ENCODE results near the gene TRIM46.
"Not testable (repeated sequence)": the region's sequence is repeated elsewhere in the genome, so short reads cannot be mapped to it uniquely, and the experiment has no call there.

Gene TRIM46

DNA sequence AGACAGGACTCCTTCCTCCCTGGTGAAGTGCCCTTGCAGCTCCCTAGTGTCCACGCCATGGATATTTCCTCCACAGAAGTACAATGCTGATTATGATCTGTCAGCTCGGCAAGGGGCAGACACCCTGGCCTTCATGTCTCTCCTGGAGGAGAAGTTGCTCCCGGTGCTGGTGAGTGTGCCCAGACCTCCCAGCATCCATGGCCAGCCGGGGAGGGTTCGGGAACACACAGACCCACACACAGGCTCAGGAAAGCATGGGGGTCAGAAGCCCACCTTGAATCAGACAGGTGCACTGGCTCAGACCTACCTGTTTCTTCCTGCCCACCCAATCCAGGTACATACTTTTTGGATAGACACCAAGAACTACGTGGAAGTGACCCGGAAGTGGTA lies 38.4 kb downstream of the TRIM46 start:
- H3K9me3 ChIP-seq (ENCODE audit: control insufficient read depth in 1 of 2, low read length in 2 of 2); H3K27ac ChIP-seq (ENCODE audit: low read length); H3K27me3 ChIP-seq (ENCODE audit: low read depth, low read length); H3K4me3 ChIP-seq (ENCODE audit: low read depth in 1 of 2, low read length in 2 of 2): not testable (repeated sequence)
- Histone ChIP-seq H3K36me3 (ENCODE audit: control insufficient read depth in 1 of 2, insufficient read depth in 2 of 2, low read length in 2 of 2) (peaks cover 0 to 23% of the 10 kb centered on the region in 2 donors), H3K4me1 (ENCODE audit: control insufficient read depth in 1 of 2, insufficient read depth in 2 of 2, low read length in 2 of 2) (peaks cover 8 to 23% of the 10 kb centered on the region in 2 donors)

- H3K27ac ChIP-seq (ENCODE audit: low read length); H3K9me3 ChIP-seq (ENCODE audit: control insufficient read depth in 1 of 2, low read length in 2 of 2); H3K27me3 ChIP-seq (ENCODE audit: low read depth, low read length); H3K4me3 ChIP-seq (ENCODE audit: low read depth in 1 of 2, low read length in 2 of 2); H3K4me1 ChIP-seq (ENCODE audit: control insufficient read depth in 1 of 2, insufficient read depth in 2 of 2, low read length in 2 of 2): not testable (repeated sequence)
- peaks cover 0 to 11% of the 10 kb centered on the region in 2 donors for H3K36me3 ChIP-seq (ENCODE audit: control insufficient read depth in 1 of 2, insufficient read depth in 2 of 2, low read length in 2 of 2)
Observed at GRCh38 chr1:155214702-155215101, 41.1 kb downstream of the TRIM46 start.

DNA sequence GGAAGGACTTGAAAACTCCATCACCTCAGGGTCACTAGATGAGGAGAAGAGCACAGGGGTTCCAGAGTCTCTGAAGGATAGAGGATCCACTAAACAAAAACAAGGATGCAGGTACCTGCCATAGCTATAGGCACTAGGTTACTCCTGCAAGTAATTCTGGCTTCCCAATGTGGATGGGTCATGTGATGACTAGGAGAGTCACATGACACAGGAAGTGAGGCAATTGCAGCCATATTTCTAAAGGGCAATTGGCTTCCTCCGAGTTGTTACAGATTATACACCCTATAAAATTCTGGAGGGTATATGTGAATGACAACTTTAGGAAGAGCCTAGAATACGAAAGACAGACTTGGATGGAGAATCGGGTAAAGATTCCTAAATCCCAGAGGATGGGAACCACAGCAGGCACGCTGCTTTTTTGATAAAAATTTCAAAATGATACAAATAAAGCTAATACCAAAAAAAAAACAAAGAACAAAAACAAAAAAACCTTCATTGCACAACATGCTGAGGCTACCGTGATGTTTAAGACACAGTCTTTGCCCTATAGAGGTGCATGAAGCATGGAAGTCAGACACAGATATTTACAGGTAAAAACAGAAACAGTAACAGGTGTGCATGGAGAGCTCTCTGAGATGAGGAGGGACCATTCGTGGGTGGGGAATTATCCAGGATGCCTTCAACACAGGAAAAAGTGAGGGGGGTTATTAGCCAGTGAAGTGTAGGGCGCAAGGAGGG lies 45.4 kb downstream of the TRIM46 start:
- Histone ChIP-seq H3K9me3 (ENCODE audit: control insufficient read depth in 1 of 2, low read length in 2 of 2) (no peaks in the 10 kb centered on the region), H3K4me3 (ENCODE audit: low read depth in 1 of 2, low read length in 2 of 2) (peak overlapping the region; percentile 26 to 35), H3K27ac (ENCODE audit: low read length) (no peak overlapping the region), H3K36me3 (ENCODE audit: control insufficient read depth in 1 of 2, insufficient read depth in 2 of 2, low read length in 2 of 2) (peaks cover 0 to 6% of the 10 kb centered on the region in 2 donors), H3K27me3 (ENCODE audit: low read depth, low read length) (no peaks in the 10 kb centered on the region), H3K4me1 (ENCODE audit: control insufficient read depth in 1 of 2, insufficient read depth in 2 of 2, low read length in 2 of 2) (peaks cover 0 to 4% of the 10 kb centered on the region in 2 donors)

- Histone ChIP-seq H3K27me3 (ENCODE audit: low read depth, low read length) (no peaks in the 10 kb centered on the region), H3K27ac (ENCODE audit: low read length) (no peak overlapping the region), H3K4me3 (ENCODE audit: low read depth in 1 of 2, low read length in 2 of 2) (peak overlapping the region; percentile 26 to 35), H3K4me1 (ENCODE audit: control insufficient read depth in 1 of 2, insufficient read depth in 2 of 2, low read length in 2 of 2) (peaks cover 0 to 4% of the 10 kb centered on the region in 2 donors), H3K36me3 (ENCODE audit: control insufficient read depth in 1 of 2, insufficient read depth in 2 of 2, low read length in 2 of 2) (peaks cover 0 to 6% of the 10 kb centered on the region in 2 donors), H3K9me3 (ENCODE audit: control insufficient read depth in 1 of 2, low read length in 2 of 2) (no peaks in the 10 kb centered on the region)
Observed at GRCh38 chr1:155219592-155220031, 46.0 kb downstream of the TRIM46 start.

DNA sequence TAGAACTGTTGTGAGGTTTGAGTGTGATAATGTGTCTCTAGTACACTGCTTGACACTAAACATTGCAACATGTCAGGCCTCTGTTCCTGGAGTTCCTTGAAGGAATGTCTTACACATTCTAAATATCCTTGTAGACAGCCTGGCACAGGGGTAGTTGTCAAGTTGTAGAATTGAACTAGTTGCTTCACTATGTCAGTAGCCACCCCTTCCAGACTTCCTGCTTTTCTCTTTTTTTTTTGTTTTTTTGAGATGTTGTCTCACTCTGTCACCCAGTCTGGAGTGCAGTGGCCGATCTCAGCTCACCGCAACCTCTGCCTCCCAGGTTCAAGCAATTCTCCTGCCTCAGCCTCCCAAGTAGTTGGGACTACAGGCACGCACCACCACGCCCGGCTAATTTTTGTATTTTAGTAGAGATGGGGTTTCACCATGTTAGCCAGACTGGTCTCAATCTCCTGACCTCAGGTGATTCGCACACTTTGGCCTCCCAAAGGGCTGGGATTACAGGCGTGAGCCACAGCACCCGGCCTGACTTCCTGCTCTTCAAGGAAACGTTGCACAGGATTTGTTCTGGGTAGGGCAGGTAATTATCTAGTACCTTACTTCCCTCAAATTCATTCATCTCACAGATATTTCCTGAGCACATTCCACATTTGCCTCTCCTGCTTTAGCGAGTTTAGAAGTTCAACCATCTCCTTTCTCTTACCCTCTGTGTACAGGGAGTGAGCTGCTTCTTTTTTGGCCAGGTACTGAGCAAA lies 46.7 kb downstream of the TRIM46 start:
- H3K4me1 ChIP-seq (ENCODE audit: control insufficient read depth in 1 of 2, insufficient read depth in 2 of 2, low read length in 2 of 2); H3K9me3 ChIP-seq (ENCODE audit: control insufficient read depth in 1 of 2, low read length in 2 of 2); H3K27ac ChIP-seq (ENCODE audit: low read length); H3K27me3 ChIP-seq (ENCODE audit: low read depth, low read length); H3K36me3 ChIP-seq (ENCODE audit: control insufficient read depth in 1 of 2, insufficient read depth in 2 of 2, low read length in 2 of 2); H3K4me3 ChIP-seq (ENCODE audit: low read depth in 1 of 2, low read length in 2 of 2): not testable (repeated sequence)

GRCh38 chr1:155223047-155223446 lies 49.4 kb downstream of the TRIM46 start:
- Histone ChIP-seq H3K27ac (ENCODE audit: low read length) (no peak overlapping the region), H3K36me3 (ENCODE audit: control insufficient read depth in 1 of 2, insufficient read depth in 2 of 2, low read length in 2 of 2) (no peaks in the 10 kb centered on the region), H3K4me3 (ENCODE audit: low read depth in 1 of 2, low read length in 2 of 2) (no peak overlapping the region), H3K4me1 (ENCODE audit: control insufficient read depth in 1 of 2, insufficient read depth in 2 of 2, low read length in 2 of 2) (peaks cover 7 to 19% of the 10 kb centered on the region in 2 donors), H3K27me3 (ENCODE audit: low read depth, low read length) (no peaks in the 10 kb centered on the region), H3K9me3 (ENCODE audit: control insufficient read depth in 1 of 2, low read length in 2 of 2) (no peaks in the 10 kb centered on the region)

DNA sequence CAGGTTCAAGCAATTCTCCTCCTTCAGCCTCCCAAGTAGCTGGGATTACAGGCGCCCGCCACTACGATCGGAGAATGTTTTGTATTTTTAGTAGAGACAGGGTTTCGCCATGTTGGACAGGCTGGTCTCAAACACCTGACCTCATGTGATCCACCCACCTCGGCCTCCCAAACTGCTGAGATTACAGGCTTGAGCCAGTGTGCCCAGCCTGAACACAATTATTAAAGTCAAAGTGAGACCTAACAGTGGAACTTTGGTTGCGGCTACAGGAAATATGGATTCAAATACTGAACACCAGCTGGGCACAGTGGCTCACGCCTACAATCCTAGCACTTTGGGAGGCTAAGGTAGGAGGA lies 51.7 kb downstream of the TRIM46 start:
- H3K9me3 ChIP-seq (ENCODE audit: control insufficient read depth in 1 of 2, low read length in 2 of 2); H3K4me3 ChIP-seq (ENCODE audit: low read depth in 1 of 2, low read length in 2 of 2); H3K36me3 ChIP-seq (ENCODE audit: control insufficient read depth in 1 of 2, insufficient read depth in 2 of 2, low read length in 2 of 2); H3K27me3 ChIP-seq (ENCODE audit: low read depth, low read length); H3K27ac ChIP-seq (ENCODE audit: low read length): not testable (repeated sequence)
- H3K4me1 ChIP-seq (ENCODE audit: control insufficient read depth in 1 of 2, insufficient read depth in 2 of 2, low read length in 2 of 2) = peaks cover 7 to 19% of the 10 kb centered on the region in 2 donors

- no peaks in the 10 kb centered on the region for H3K36me3 ChIP-seq (ENCODE audit: control insufficient read depth in 1 of 2, insufficient read depth in 2 of 2, low read length in 2 of 2)
- H3K4me3 ChIP-seq (ENCODE audit: low read depth in 1 of 2, low read length in 2 of 2) = peak overlapping the region; percentile 71 to 73
- peak overlapping the region; percentile 84 for H3K27ac ChIP-seq (ENCODE audit: low read length)
- H3K9me3 ChIP-seq (ENCODE audit: control insufficient read depth in 1 of 2, low read length in 2 of 2) = no peaks in the 10 kb centered on the region
- H3K27me3 ChIP-seq (ENCODE audit: low read depth, low read length) = no peaks in the 10 kb centered on the region
- H3K4me1 ChIP-seq (ENCODE audit: control insufficient read depth in 1 of 2, insufficient read depth in 2 of 2, low read length in 2 of 2) = peaks cover 7 to 19% of the 10 kb centered on the region in 2 donors
Observed at GRCh38 chr1:155226188-155226909, 52.7 kb downstream of the TRIM46 start.

- H3K9me3 ChIP-seq (ENCODE audit: control insufficient read depth in 1 of 2, low read length in 2 of 2) = no peaks in the 10 kb centered on the region
- H3K27ac ChIP-seq (ENCODE audit: low read length) = peak overlapping the region; percentile 84
Observed at GRCh38 chr1:155226910-155227260, 53.2 kb downstream of the TRIM46 start.

DNA sequence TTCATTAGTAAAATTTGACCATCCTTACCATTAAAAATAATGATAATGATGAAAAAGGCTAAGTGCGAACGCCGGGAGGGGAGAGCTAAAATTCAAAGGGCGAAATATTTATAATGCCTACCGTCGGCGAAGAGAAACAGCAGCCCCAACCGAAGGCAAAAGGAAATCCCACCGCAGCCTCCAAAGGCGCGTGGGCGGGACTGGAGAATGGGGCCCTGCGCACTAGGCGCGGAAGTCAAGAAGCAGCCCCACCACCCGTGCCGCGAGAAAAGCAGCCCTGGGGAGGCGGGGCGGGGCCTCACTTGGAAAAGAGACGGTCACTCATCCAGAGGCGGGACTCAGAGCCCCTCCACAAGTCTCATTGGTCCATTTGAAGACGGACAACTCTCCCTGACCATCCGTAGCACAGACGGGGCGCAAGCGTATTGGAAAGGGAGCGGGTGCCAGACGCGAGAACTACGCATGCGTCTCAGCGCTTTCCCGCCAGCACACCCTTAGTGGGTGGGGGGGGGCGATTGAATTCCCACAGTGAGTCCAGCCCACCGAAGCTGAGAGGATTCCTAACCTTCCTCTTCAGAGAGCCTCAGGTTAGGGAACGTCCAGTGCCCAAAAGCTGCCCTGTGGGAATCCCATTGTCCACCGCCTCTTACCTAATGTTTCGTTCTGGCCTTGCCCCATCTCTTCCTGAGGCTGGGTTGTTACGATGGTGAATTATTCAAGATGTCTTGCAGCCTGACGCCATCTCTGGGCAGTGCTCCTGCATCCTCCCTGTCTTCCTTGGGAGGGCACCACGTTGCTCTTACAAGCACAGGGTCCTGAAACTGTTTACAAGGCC lies 53.8 kb downstream of the TRIM46 start:
- Histone ChIP-seq H3K4me1 (ENCODE audit: control insufficient read depth in 1 of 2, insufficient read depth in 2 of 2, low read length in 2 of 2) (peaks cover 7 to 23% of the 10 kb centered on the region in 2 donors), H3K4me3 (ENCODE audit: low read depth in 1 of 2, low read length in 2 of 2) (peak overlapping the region; percentile 71 to 73), H3K27me3 (ENCODE audit: low read depth, low read length) (no peaks in the 10 kb centered on the region)

More at GRCh38 chr1:155226910-155227260, 53.2 kb downstream of the TRIM46 start:
- Histone ChIP-seq H3K27me3 (ENCODE audit: low read depth, low read length) (no peaks in the 10 kb centered on the region), H3K4me1 (ENCODE audit: control insufficient read depth in 1 of 2, insufficient read depth in 2 of 2, low read length in 2 of 2) (peaks cover 7 to 20% of the 10 kb centered on the region in 2 donors), H3K4me3 (ENCODE audit: low read depth in 1 of 2, low read length in 2 of 2) (peak overlapping the region; percentile 71 to 73), H3K36me3 (ENCODE audit: control insufficient read depth in 1 of 2, insufficient read depth in 2 of 2, low read length in 2 of 2) (no peaks in the 10 kb centered on the region)

DNA sequence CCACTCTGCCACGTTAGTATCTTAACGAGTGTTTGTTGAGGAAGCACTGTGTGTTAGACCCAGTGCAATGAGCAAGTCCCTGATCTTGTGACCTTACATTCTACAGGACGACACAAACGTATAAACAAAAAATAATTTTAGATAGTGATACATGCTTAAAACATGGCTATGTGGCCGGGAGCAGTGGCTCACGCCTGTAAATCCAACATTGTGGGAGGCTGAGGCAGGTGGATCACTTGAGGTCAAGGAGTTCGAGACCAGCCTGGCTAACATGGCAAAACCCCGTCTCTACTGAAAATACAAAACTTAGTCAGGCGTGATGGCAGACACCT lies 54.4 kb downstream of the TRIM46 start:
- no peaks in the 10 kb centered on the region for H3K9me3 ChIP-seq (ENCODE audit: control insufficient read depth in 1 of 2, low read length in 2 of 2)
- no peaks in the 10 kb centered on the region for H3K36me3 ChIP-seq (ENCODE audit: control insufficient read depth in 1 of 2, insufficient read depth in 2 of 2, low read length in 2 of 2)
- H3K27me3 ChIP-seq (ENCODE audit: low read depth, low read length) = no peaks in the 10 kb centered on the region
- peak overlapping the region; percentile 93 for H3K27ac ChIP-seq (ENCODE audit: low read length)
- H3K4me1 ChIP-seq (ENCODE audit: control insufficient read depth in 1 of 2, insufficient read depth in 2 of 2, low read length in 2 of 2) = peaks cover 7 to 28% of the 10 kb centered on the region in 2 donors
- H3K4me3 ChIP-seq (ENCODE audit: low read depth in 1 of 2, low read length in 2 of 2) = peak overlapping the region; percentile 71 to 73

More for the DNA sequence above, 53.8 kb downstream of the TRIM46 start:
- H3K9me3 ChIP-seq (ENCODE audit: control insufficient read depth in 1 of 2, low read length in 2 of 2) = no peaks in the 10 kb centered on the region
- peak overlapping the region; percentile 93 for H3K27ac ChIP-seq (ENCODE audit: low read length)
- no peaks in the 10 kb centered on the region for H3K36me3 ChIP-seq (ENCODE audit: control insufficient read depth in 1 of 2, insufficient read depth in 2 of 2, low read length in 2 of 2)
